Stimulated activated CD4-positive, alpha-beta T cell treated with anti-CD3 and anti-CD28 coated beads, Interleukin-15, amount 100 ng/mL, for 1 hour (primary cell): ENCODE measurements around the gene SSTR5.
A peak's percentile ranks its signal among the peaks of the same experiment; 100 is the strongest.

Source experiments
- DNase-seq, 2 donors: peaks; one replicate each; pipeline ENCODE4 v3.0.0-alpha.2; 2020; ENCODE audit warnings: low read depth in 1 of 2, low spot score in 1 of 2

SSTR5 gene

DNA sequence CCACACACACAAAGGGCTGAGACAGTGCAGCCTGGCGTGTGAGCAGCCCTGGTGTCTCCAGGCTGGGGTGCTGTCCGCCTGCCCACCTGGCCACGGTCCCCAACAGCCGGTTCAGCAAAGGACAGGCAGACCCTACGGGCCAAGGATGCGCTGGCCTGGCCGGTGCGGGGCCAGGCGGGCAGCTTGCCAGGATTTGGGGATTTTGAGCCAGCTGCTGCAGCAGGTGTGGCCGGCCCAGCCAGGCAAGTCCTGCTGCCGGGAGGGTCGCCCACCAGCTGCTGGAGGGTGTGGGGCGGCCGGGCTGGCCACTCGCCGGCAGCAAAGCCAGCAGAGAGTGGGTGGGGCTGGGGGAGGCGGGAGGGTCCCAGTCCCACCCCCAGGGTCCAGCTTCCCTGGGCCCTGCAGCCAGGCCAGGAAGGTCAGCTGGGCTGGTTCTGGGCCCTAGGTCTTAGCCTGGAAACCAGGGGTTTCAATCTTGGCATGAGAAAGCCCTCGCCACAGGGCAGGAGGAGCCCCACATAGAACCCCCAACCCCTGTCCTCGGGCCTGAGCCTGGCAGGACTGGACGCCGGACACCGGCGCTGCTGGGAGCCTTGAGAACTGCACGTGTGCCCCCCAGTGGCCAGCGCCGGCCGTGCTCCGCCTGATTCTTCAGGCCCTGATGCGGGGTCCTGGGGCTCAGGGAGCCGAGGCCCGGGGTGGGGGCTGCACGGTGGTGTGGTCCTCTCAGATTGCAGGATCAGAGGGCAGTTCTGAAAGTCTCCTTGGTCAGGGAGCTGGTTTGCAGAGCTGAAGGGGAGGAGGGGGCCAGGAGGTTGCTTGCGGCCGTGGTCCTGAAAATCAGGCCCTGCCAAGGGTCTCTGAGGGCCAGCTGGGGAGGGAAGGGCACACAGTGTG is 17.6 kb upstream of the SSTR5 start:
- peak in 1 of 2 donors; percentile 35 for DNase-seq

DNA sequence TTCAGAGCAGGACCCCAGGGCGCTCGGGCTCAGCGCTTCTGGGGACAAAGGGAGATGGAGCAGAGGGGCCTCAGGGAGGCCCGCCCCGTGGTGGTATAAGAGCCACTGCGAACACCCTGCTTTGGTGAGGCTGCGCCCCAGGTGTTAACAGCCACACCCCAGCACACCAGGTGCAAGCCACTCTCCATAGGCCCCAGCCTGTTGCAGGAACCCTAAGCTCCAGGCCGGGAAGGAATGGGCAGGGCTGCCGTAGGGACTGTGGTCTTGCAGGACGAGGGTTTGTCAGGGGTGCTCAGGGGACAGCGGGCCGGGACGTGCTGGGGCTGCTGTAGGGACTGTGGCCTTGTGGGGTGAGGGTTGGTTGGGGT is 17.0 kb upstream of the SSTR5 start:
- DNase-seq = no peak

- DNase-seq = no peak
These were observed 16.4 kb upstream of the SSTR5 start for GRCh38 chr16:1056196-1056595.

- peak; percentile 43 to 65 for DNase-seq
These were observed 15.2 kb upstream of the SSTR5 start for GRCh38 chr16:1057252-1057932.

DNA sequence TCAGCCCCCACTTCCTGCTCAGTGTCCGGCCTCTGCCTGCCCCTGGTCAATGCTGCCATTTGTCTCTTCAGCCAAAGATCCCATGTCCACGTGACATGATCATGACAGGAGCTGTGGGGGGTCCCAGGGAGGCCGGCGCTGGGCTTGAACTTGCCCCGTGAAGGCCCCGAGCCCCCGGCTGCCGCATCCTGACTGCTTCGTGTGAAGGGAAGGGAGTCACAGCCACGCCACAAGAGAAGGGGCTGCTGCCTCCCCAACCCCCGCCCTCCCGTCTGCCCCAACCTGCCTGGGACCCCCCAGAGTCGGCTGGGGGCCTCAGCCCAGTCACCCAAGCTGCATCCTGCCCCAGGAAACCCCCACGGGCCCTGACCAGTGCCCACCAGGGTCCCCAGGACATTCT is 14.3 kb upstream of the SSTR5 start:
- no peak for DNase-seq

DNA sequence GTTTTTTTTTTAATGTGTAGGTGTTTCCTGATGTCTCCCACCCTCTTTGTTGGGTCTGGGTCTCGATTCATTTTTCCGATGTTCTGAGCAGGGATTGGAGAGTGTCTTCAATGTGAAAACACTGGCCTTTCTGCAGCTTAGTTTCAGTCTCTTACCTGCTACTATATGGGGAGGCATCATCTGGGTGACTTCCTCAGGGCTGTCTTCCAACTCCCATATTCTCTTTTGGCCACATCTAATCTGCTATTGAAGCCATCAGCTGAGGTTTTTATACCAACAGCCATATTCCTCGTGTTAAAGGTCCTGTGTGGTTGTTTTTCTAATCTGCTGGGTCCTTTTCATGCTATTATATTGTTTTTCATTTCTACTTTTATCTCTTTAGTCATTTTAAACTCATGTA is 13.2 kb upstream of the SSTR5 start:
- no peak for DNase-seq

GRCh38 chr16:1060416-1061340 is 11.9 kb upstream of the SSTR5 start:
- DNase-seq = no peak

DNA sequence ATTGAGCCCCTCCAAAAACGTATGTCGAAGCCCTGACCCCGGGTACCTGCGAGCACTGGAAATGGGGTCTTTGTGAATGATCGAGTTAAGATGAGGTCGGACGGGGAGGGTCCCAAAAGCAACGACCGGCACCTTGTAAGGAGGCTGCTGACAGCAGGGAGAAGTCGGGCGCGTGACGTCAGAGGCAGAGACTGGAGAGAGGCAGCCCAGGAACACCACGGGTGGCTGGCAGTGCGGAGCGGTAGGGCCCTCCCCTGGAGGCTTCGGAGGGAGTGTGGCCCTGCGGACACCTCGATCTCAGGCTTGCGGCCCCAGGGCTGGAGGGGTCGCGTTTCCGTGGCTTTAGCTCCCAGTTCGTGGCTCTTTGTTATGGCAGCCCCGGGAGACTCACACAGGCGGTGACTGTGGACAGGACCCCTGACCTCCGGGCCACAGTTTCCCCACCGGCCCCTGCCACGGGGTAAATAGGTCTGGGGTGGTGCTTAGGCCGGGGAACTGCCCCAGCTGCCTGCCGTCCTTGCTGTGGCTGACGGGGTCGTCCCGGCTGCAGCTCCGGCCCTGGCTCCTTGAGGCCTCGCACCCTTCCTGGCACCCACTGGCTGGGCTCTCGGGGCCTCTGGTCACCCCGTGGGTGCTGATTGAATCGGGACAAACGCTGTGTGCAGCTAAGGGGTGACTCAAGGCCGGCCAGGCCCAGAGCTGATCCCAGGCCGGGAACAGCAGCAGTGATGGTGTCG is 10.6 kb upstream of the SSTR5 start:
- no peak for DNase-seq

GRCh38 chr16:1062895-1063294 is 9.7 kb upstream of the SSTR5 start:
- DNase-seq = no peak

GRCh38 chr16:1063728-1064127 is 8.8 kb upstream of the SSTR5 start:
- DNase-seq = no peak

DNA sequence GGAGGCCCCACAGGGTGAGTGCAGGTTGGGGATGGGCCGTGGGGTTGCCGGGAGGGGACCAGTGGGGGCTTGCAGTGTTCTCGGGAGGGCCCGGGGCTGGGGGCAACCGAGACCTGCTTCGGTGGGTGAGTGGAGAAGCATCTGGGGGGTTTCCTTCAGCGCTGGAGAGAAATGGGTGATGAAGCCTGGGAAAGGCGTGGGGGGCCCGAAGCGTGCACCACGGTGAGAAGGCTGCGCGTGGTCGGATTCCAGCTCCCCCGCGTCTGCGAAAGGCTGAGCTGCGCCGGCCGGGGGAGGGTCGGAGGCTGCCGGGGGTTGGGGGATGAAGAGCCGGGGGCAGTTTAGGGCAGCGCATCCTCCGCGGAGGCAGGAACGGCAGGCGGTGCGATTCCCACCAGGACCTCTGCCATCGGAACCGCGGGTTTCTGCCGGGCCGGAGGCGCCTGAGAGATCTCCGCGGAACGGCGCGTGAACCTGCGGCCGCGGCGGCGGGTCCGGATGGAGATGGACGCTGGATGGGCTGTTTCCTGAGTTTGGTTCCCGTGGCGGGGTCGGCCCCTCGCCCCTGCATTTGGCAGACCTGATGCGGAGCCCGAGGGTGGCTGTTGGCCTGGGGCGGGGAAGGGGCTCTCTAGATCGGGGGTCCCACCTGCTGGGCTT is 6.9 kb upstream of the SSTR5 start:
- no peak for DNase-seq

DNA sequence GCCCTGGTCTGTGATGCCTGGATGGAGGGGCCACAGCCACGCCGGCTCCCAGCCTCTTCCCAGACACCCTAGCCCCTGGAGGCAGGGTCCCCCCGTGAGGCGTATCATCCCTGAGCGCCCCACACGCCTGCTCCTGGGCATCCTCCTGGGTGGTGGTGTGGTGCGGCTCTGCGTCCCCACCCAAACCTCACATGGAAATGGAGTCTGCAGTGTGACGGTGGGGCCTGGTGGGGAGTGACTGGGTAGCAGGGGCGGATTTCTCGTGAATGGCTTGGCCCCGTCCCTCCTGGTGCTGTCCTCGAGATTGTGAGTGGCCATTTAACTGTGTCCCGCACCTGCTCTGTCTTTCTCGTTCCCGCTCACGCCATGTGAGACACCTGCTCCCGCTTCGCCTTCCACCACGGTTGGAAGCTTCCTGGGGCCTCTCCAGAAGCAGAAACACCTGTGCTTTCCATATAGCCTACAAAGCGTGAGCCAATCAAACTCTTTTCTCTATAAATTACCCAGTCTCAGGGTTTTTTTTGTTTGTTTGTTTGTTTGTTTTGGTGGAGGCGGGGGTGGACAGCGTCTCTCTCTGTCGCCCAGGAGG is 5.9 kb upstream of the SSTR5 start:
- no peak for DNase-seq

- DNase-seq = no peak
These were observed 4.9 kb upstream of the SSTR5 start for GRCh38 chr16:1067629-1068028.

GRCh38 chr16:1068451-1068850 is 4.1 kb upstream of the SSTR5 start:
- DNase-seq = no peak

- no peak for DNase-seq
These were observed 3.4 kb upstream of the SSTR5 start for GRCh38 chr16:1069154-1069553.

- no peak for DNase-seq
These were observed 2.3 kb upstream of the SSTR5 start for GRCh38 chr16:1070084-1070863.

GRCh38 chr16:1070864-1071408 is 1.6 kb upstream of the SSTR5 start:
- DNase-seq = no peak

- DNase-seq = no peak
These were observed 854 bp upstream of the SSTR5 start for GRCh38 chr16:1071561-1072225.

GRCh38 chr16:1073262-1073558 is 663 bp downstream of the SSTR5 start:
- no peak for DNase-seq
